ENCODE data around the gene CEP85. TPM values are rescaled to one million over a fixed set of nuclear protein-coding genes. Genes with fewer than 3 reads are reported as not detected.

CEP85 gene
- total and polyA plus RNA-seq, 8 donors = 2.7 to 6.6 (median 3.7) TPM

GRCh38 chr1:26197301-26197700, 36.7 kb upstream of the CEP85 start:
- no peak for TF ChIP-seq CTCF (IDR thresholded peaks at IDR 0.05)
- H3K4me3 ChIP-seq = no peak overlapping the region
- H3K9me3 ChIP-seq = no peaks in the 10 kb centered on the region
- no peaks in the 10 kb centered on the region for H3K27me3 ChIP-seq
- no peak overlapping the region for H3K27ac ChIP-seq
- no peak for FAIRE-seq
- no peak for DNase-seq
- no peaks in the 10 kb centered on the region for H3K4me1 ChIP-seq
- H3K36me3 ChIP-seq = no peaks in the 10 kb centered on the region
- intact Hi-C loops (cut with DNase I) = no loop called here
- no peak for ATAC-seq
- WGBS, 2 donors = 80 to 81% methylated on average over 3 of the region's 3 CpGs

GRCh38 chr1:26197813-26198212, 36.2 kb upstream of the CEP85 start:
- H3K4me3 ChIP-seq = no peak overlapping the region
- no peaks in the 10 kb centered on the region for H3K4me1 ChIP-seq
- intact Hi-C loops (cut with DNase I) = no loop called here
- no peak for TF ChIP-seq CTCF (IDR thresholded peaks at IDR 0.05)
- no peaks in the 10 kb centered on the region for H3K27me3 ChIP-seq
- H3K36me3 ChIP-seq = no peaks in the 10 kb centered on the region
- H3K9me3 ChIP-seq = no peaks in the 10 kb centered on the region
- H3K27ac ChIP-seq = no peak overlapping the region
- FAIRE-seq (no peak), ATAC-seq (no peak), DNase-seq (no peak)
- WGBS, 2 donors = 71 to 83% methylated on average over 11 of the region's 11 CpGs

- TF ChIP-seq CTCF (IDR thresholded peaks at IDR 0.05) = no peak
- 87 to 94% methylated on average over 5 of the region's 5 CpGs for WGBS, 2 donors
- intact Hi-C loops (cut with DNase I) = no loop called here
Observed at GRCh38 chr1:26200413-26200812, 33.6 kb upstream of the CEP85 start.

GRCh38 chr1:26203642-26204318, 30.2 kb upstream of the CEP85 start:
- Histone ChIP-seq H3K36me3 (no peaks in the 10 kb centered on the region), H3K27ac (no peak overlapping the region), H3K9me3 (no peaks in the 10 kb centered on the region), H3K4me3 (no peak overlapping the region), H3K4me1 (no peaks in the 10 kb centered on the region), H3K27me3 (no peaks in the 10 kb centered on the region)
- DNase-seq (no peak), FAIRE-seq (no peak), ATAC-seq (no peak)
- intact Hi-C loops (cut with DNase I) = no loop called here
- TF ChIP-seq CTCF (IDR thresholded peaks at IDR 0.05) = no peak
- 58 to 62% methylated on average over 9 of the region's 9 CpGs for WGBS, 2 donors

More at GRCh38 chr1:26200413-26200812, 33.6 kb upstream of the CEP85 start:
- H3K4me1 ChIP-seq = no peaks in the 10 kb centered on the region
- H3K36me3 ChIP-seq = no peaks in the 10 kb centered on the region
- FAIRE-seq (no peak), DNase-seq (no peak), ATAC-seq (no peak)
- no peaks in the 10 kb centered on the region for H3K9me3 ChIP-seq
- H3K27me3 ChIP-seq = no peaks in the 10 kb centered on the region
- H3K27ac ChIP-seq = no peak overlapping the region
- H3K4me3 ChIP-seq = no peak overlapping the region

GRCh38 chr1:26210147-26210870, 23.7 kb upstream of the CEP85 start:
- no peaks in the 10 kb centered on the region for H3K4me1 ChIP-seq
- intact Hi-C loops (cut with DNase I) = no loop called here
- FAIRE-seq (no peak), ATAC-seq (peak in 1 of 4 donors; percentile 14), DNase-seq (no peak)
- no peak overlapping the region for H3K4me3 ChIP-seq
- no peaks in the 10 kb centered on the region for H3K27me3 ChIP-seq
- WGBS, 2 donors = 75 to 87% methylated on average over 5 of the region's 5 CpGs
- H3K27ac ChIP-seq = no peak overlapping the region
- no peaks in the 10 kb centered on the region for H3K36me3 ChIP-seq
- no peaks in the 10 kb centered on the region for H3K9me3 ChIP-seq
- TF ChIP-seq CTCF (IDR thresholded peaks at IDR 0.05) = no peak
